Right lobe of liver (tissue), 4 donors: ENCODE results near the gene ASMT.

Experiments
- CTCF ChIP-seq, 4 donors: fragments of 200-600 bp in 3 of 4; fragments of 450-650 bp in 1 of 4; IDR thresholded peaks; one replicate each; pipeline versions ENCODE4 v1.5.1 to v1.8.0; 2016 to 2022; ENCODE audit warnings: antibody characterized with exemption in 4 of 4, mild to moderate bottlenecking in 2 of 4
- POLR2A ChIP-seq: fragments of 450-650 bp; IDR thresholded peaks from one replicate; pipeline ENCODE4 v1.6.1; 2017; ENCODE audit warnings: antibody characterized with exemption, mild to moderate bottlenecking
- donor health status: DM: no; HTN: no; CAD: no.
- donor health status: DM: no; HTN: no; CAD: no.
- donor health status: DM: no; HTN: yes; CAD: no.

GRCh38 chrX:1599791-1600405 is 15.0 kb upstream of the ASMT start:
- no peak for TF ChIP-seq CTCF (IDR thresholded peaks at IDR 0.05)
- no peak for TF ChIP-seq POLR2A
